KMS-11 (cell line): ENCODE measurements around the gene PTCHD1.

ENCODE experiments used
- H2AFZ ChIP-seq: fragments of 200-600 bp; sonication (generic); 2 replicates; pipeline ENCODE4 v1.6.1; 2016; ENCODE audit warnings: antibody characterized with exemption, mixed run types, low read depth
- H3K27ac ChIP-seq: fragments of 200-600 bp; sonication (generic); 2 replicates; pipeline ENCODE4 v1.6.1; 2016; ENCODE audit warnings: mild to moderate bottlenecking, mixed run types
- H3K27me3 ChIP-seq: fragments of 200-600 bp; sonication (generic); 2 replicates; pipeline ENCODE4 v1.6.1; 2017; ENCODE audit warnings: mild to moderate bottlenecking, low read depth, mixed run types, moderate library complexity; ENCODE audit not compliant: insufficient read depth
- H3K36me3 ChIP-seq: fragments of 200-600 bp; sonication (generic); 2 replicates; pipeline ENCODE4 v1.6.1; 2017; ENCODE audit warnings: mild to moderate bottlenecking, mixed run types; ENCODE audit not compliant: insufficient read depth
- H3K4me1 ChIP-seq: fragments of 200-600 bp; sonication (generic); 2 replicates; pipeline ENCODE4 v1.6.1; 2016; ENCODE audit warnings: mild to moderate bottlenecking, low read depth, mixed run types; ENCODE audit not compliant: poor library complexity, severe bottlenecking
- H3K4me2 ChIP-seq: fragments of 200-600 bp; sonication (generic); 2 replicates; pipeline ENCODE4 v1.7.0; 2016; ENCODE audit warnings: mild to moderate bottlenecking, mixed run types
- H3K4me3 ChIP-seq: fragments of 200-600 bp; sonication (generic); IDR thresholded peaks from 2 replicates; pipeline ENCODE4 v1.6.1; 2017; ENCODE audit warnings: low read depth, low read length, mixed read lengths; ENCODE audit not compliant: insufficient read depth
- H3K79me2 ChIP-seq: fragments of 200-600 bp; sonication (generic); 2 replicates; pipeline ENCODE4 v1.6.1; 2016; ENCODE audit warnings: low read depth, mixed run types; ENCODE audit not compliant: insufficient read depth
- H3K9ac ChIP-seq: fragments of 200-600 bp; sonication (generic); 2 replicates; pipeline ENCODE4 v1.6.1; 2016; ENCODE audit warnings: mild to moderate bottlenecking, mixed run types
- H4K20me1 ChIP-seq: fragments of 200-600 bp; sonication (generic); 2 replicates; pipeline ENCODE4 v1.6.1; 2016; ENCODE audit warnings: mild to moderate bottlenecking, mixed run types; ENCODE audit not compliant: insufficient read depth
- TF ChIP-seq, protein P1 (sequence below): fragments of 200-600 bp; sonication (generic); conservative IDR thresholded peaks from 2 replicates; pipeline ENCODE4 v1.6.1; 2017; ENCODE audit warnings: low read depth, mild to moderate bottlenecking, antibody characterized with exemption, low read length, moderate library complexity, mixed read lengths

The PTCHD1 gene

DNA sequence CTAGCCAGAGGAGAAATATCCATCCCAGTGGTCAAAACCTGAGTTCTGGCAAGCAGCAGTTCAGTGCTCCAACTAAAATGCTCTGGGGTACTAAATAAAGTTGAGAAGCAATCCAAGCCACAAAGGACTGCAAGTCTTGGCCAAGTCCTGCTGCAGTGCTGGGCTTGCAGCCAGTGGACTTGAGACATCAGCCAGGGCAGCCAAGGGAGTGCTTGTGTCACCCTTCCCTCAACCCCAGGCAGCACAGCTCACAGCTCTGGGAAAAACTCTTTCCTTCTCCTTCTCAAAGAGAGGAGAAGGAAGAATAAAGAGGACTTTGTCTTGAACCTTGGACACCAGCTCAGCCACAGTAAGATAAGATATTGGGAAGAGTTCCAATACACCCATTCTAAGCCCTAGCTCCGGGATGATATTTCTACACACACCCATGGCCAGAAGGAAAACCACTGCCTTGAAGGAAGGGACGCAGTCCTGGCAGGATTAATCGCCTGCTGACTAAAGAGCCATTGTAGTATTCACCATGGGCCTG lies 99.8 kb downstream of the PTCHD1 start:
- TF ChIP-seq, protein P1, sequence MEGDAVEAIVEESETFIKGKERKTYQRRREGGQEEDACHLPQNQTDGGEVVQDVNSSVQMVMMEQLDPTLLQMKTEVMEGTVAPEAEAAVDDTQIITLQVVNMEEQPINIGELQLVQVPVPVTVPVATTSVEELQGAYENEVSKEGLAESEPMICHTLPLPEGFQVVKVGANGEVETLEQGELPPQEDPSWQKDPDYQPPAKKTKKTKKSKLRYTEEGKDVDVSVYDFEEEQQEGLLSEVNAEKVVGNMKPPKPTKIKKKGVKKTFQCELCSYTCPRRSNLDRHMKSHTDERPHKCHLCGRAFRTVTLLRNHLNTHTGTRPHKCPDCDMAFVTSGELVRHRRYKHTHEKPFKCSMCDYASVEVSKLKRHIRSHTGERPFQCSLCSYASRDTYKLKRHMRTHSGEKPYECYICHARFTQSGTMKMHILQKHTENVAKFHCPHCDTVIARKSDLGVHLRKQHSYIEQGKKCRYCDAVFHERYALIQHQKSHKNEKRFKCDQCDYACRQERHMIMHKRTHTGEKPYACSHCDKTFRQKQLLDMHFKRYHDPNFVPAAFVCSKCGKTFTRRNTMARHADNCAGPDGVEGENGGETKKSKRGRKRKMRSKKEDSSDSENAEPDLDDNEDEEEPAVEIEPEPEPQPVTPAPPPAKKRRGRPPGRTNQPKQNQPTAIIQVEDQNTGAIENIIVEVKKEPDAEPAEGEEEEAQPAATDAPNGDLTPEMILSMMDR, result no peak
- no peaks in the 10 kb centered on the region for H3K27me3 ChIP-seq
- no peak overlapping the region for H3K27ac ChIP-seq
- no peaks in the 10 kb centered on the region for H3K4me1 ChIP-seq
- no peak overlapping the region for H3K4me3 ChIP-seq
- H3K79me2 ChIP-seq, result no peaks in the 10 kb centered on the region
- no peak overlapping the region for H3K4me2 ChIP-seq
- H2AFZ ChIP-seq, result no peak overlapping the region
- no peak overlapping the region for H3K9ac ChIP-seq
- H3K36me3 ChIP-seq, result no peaks in the 10 kb centered on the region
- H4K20me1 ChIP-seq, result no peaks in the 10 kb centered on the region

DNA sequence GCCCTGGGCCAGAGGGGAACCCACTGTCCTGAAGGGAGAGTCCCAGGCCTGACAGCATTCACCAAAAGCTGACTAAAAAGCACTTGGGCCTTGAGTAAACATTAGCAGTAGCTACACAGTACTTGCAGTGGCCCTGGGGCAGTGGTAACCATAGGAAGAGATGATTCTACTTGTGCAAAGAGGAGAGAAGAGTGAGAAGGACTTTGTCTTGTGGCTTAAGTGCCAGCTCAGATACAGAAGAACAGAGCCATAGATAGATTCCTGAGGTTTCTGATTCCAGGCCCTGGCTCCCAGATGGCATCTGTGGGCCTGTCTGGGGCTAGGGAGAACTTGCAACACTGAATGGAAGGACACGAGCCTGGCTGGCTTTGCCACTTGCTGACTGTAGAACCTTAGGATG lies 100.5 kb downstream of the PTCHD1 start:
- H3K79me2 ChIP-seq, result no peaks in the 10 kb centered on the region
- H3K27me3 ChIP-seq, result no peaks in the 10 kb centered on the region
- TF ChIP-seq, protein P1, result no peak
- H3K9ac ChIP-seq, result no peak overlapping the region
- H4K20me1 ChIP-seq, result no peaks in the 10 kb centered on the region
- no peaks in the 10 kb centered on the region for H3K36me3 ChIP-seq
- no peak overlapping the region for H3K4me2 ChIP-seq
- no peak overlapping the region for H2AFZ ChIP-seq
- H3K4me3 ChIP-seq, result no peak overlapping the region
- no peaks in the 10 kb centered on the region for H3K4me1 ChIP-seq
- no peak overlapping the region for H3K27ac ChIP-seq

DNA sequence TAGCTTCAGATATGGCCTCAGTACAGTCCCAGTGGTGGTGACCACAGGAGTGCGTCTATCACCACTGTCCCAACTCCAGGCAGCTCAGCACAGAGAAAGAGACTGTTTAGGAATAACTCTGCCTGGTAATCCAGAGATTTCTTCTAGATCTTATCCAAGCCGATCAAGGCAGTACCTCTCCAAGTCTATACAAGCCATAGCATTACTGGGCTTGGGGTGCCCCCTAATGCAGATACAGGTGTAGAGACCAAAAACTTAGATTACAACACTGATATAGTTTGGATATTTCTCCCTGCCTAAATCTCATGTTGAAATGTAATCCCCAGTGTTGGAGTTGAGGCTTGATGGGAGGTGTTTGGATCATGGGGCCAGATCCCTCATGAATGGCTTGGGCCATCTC lies 100.9 kb downstream of the PTCHD1 start:
- no peak overlapping the region for H3K4me3 ChIP-seq
- no peaks in the 10 kb centered on the region for H3K4me1 ChIP-seq
- H3K27me3 ChIP-seq, result no peaks in the 10 kb centered on the region
- no peaks in the 10 kb centered on the region for H4K20me1 ChIP-seq
- H2AFZ ChIP-seq, result no peak overlapping the region
- H3K27ac ChIP-seq, result no peak overlapping the region
- TF ChIP-seq, protein P1, result no peak
- no peak overlapping the region for H3K9ac ChIP-seq
- no peak overlapping the region for H3K4me2 ChIP-seq
- no peaks in the 10 kb centered on the region for H3K79me2 ChIP-seq
- no peaks in the 10 kb centered on the region for H3K36me3 ChIP-seq

DNA sequence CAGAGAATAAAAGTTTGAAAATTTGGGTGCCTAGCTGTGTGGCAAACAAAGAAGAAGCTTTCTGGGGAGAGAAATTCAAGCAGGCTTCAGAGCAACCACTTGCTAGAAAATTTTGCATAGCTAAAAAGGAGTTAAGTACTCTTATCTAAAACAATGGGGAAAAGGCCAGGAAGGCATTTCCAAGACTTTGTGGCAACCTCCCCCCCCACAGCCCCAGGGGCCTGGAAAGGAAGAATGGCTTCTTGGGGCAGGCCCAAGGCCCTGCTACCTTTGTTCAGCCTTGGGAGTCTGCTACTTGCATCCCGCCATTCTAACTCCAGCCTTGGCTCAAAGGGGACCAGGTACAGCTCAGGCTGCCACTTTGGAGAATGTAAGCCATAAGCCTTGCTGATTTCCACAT lies 102.2 kb downstream of the PTCHD1 start:
- H3K27me3 ChIP-seq, result no peaks in the 10 kb centered on the region
- H3K36me3 ChIP-seq, result no peaks in the 10 kb centered on the region
- no peak overlapping the region for H3K4me3 ChIP-seq
- H3K9ac ChIP-seq, result no peak overlapping the region
- no peak overlapping the region for H3K4me2 ChIP-seq
- H2AFZ ChIP-seq, result no peak overlapping the region
- TF ChIP-seq, protein P1, result no peak
- no peaks in the 10 kb centered on the region for H3K4me1 ChIP-seq
- no peaks in the 10 kb centered on the region for H4K20me1 ChIP-seq
- no peak overlapping the region for H3K27ac ChIP-seq
- no peaks in the 10 kb centered on the region for H3K79me2 ChIP-seq
